ENCODE results near the gene NDUFB10. TPM values are rescaled to one million over a fixed set of nuclear protein-coding genes. Genes with fewer than 3 reads are reported as not detected.

The NDUFB10 gene
- total and polyA plus RNA-seq, 4 donors = 93.9 to 195 (median 133) TPM

DNA sequence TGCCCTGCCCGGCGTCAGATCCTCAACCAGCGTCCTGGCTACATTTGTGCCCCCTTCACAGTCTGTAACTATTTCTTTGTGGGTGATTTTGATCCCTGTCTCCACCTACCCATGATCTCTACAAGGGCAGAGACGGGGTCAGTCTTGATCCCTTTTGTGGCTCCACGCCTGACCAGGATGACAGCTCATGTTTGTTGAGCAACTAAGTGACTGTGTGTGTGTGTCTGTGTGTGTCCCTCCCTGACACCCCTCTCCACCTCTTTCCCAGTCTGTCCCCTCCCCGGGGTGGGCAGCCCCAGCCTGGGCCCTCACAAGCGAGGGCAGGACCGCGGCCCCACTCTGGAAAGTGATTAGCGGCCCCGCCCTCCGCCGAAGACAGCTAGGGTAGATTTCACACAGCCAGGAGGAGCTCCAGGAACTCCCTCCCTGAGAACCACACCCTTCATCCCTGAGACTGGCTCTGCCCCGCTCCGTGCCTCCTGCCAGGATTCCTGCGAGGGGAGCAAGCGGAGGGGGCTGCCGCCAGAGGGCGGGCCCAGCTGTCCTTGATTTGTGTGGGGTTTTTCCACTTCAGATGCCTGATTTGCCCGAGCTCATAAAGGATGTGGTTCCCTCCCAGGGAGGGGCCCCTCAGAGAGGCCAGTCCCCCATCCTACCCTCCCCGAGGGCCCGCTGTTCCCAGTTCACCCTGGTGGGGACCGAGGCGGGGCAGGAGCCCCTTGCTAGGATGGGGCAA, 35.9 kb upstream of the NDUFB10 start:
- H3K9me3 ChIP-seq (ENCODE audit: control insufficient read depth in 4 of 4, low read length in 3 of 4) = no peaks in the 10 kb centered on the region
- no peak for DNase-seq (ENCODE audit: low spot score)
- TF ChIP-seq EGR1 (IDR thresholded peaks at IDR 0.05; ENCODE audit: low read depth in 2 of 2) = no peak
- TF ChIP-seq CTCF (IDR thresholded peaks at IDR 0.05; ENCODE audit: low read depth, low read length, missing input control) = no peak
- TF ChIP-seq NR2F2 (IDR thresholded peaks at IDR 0.05) = no peak
- TF ChIP-seq JUND (IDR thresholded peaks at IDR 0.05) = no peak
- TF ChIP-seq, protein P1, sequence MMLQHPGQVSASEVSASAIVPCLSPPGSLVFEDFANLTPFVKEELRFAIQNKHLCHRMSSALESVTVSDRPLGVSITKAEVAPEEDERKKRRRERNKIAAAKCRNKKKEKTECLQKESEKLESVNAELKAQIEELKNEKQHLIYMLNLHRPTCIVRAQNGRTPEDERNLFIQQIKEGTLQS (IDR thresholded peaks at IDR 0.05) = no peak
- TF ChIP-seq REST (IDR thresholded peaks at IDR 0.05) = no peak
- no peak for TF ChIP-seq SP1 (IDR thresholded peaks at IDR 0.05)
- no peak for TF ChIP-seq YY1 (IDR thresholded peaks at IDR 0.05)
- no peak for TF ChIP-seq FOXA2 (IDR thresholded peaks at IDR 0.05)
- TF ChIP-seq GABPA (IDR thresholded peaks at IDR 0.05 in 1 of 2, conservative IDR thresholded peaks at IDR 0.05 in 1 of 2) = no peak
- TF ChIP-seq RXRA (IDR thresholded peaks at IDR 0.05) = no peak
- TF ChIP-seq TAF1 (conservative IDR thresholded peaks at IDR 0.05) = no peak
- TF ChIP-seq, protein P2, sequence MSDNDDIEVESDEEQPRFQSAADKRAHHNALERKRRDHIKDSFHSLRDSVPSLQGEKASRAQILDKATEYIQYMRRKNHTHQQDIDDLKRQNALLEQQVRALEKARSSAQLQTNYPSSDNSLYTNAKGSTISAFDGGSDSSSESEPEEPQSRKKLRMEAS (IDR thresholded peaks at IDR 0.05) = no peak
- TF ChIP-seq FOXA1 (IDR thresholded peaks at IDR 0.05) = no peak
- no peak for TF ChIP-seq RAD21 (IDR thresholded peaks at IDR 0.05)
- TF ChIP-seq, protein P3, sequence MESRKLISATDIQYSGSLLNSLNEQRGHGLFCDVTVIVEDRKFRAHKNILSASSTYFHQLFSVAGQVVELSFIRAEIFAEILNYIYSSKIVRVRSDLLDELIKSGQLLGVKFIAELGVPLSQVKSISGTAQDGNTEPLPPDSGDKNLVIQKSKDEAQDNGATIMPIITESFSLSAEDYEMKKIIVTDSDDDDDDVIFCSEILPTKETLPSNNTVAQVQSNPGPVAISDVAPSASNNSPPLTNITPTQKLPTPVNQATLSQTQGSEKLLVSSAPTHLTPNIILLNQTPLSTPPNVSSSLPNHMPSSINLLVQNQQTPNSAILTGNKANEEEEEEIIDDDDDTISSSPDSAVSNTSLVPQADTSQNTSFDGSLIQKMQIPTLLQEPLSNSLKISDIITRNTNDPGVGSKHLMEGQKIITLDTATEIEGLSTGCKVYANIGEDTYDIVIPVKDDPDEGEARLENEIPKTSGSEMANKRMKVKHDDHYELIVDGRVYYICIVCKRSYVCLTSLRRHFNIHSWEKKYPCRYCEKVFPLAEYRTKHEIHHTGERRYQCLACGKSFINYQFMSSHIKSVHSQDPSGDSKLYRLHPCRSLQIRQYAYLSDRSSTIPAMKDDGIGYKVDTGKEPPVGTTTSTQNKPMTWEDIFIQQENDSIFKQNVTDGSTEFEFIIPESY (IDR thresholded peaks at IDR 0.05) = no peak
- no peak for TF ChIP-seq HNF4G (IDR thresholded peaks at IDR 0.05)
- TF ChIP-seq HNF4A (conservative IDR thresholded peaks at IDR 0.05) = no peak
- H3K4me1 ChIP-seq (ENCODE audit: control insufficient read depth in 4 of 4, insufficient read depth in 4 of 4, low read length in 3 of 4) = peaks cover 0 to 4% (median 2%) of the 10 kb centered on the region in 4 donors
- H3K27me3 ChIP-seq (ENCODE audit: control insufficient read depth in 4 of 4, insufficient read depth in 4 of 4, low read length in 3 of 4) = peaks cover 7 to 20% (median 10%) of the 10 kb centered on the region in 4 donors
- H3K27ac ChIP-seq (ENCODE audit: low read depth in 1 of 2, low read length in 2 of 2) = no peak overlapping the region
- H3K36me3 ChIP-seq (ENCODE audit: control insufficient read depth in 4 of 4, insufficient read depth in 3 of 4, low read depth in 1 of 4, low read length in 3 of 4) = no peaks in the 10 kb centered on the region
- 40% methylated on average over 24 of the region's 24 CpGs for WGBS
- no peak overlapping the region for H3K4me3 ChIP-seq (ENCODE audit: low read depth in 1 of 3, low read length in 3 of 3)
- H3K9ac ChIP-seq (ENCODE audit: low read depth in 1 of 2, low read length in 2 of 2) = no peak overlapping the region
